C4-2B (cell line): ENCODE data around the gene WNK3.

Experiments
- CTCF ChIP-seq: fragments of 450-650 bp; conservative IDR thresholded peaks from 2 replicates; pipeline ENCODE4 v1.5.1; 2017; ENCODE audit warnings: mild to moderate bottlenecking
- ZFX ChIP-seq: fragments of 450-650 bp; IDR thresholded peaks from 2 replicates; pipeline ENCODE4 v1.6.1; 2017

GRCh38 chrX:54172455-54172854 is 185.4 kb downstream of the WNK3 start:
- TF ChIP-seq CTCF (no peak), ZFX (no peak)
